ENCODE measurements around the gene CCDC24.

Gene CCDC24

GRCh38 chr1:43999455-43999854 lies 8.1 kb downstream of the CCDC24 start:
- no peak for DNase-seq

DNA sequence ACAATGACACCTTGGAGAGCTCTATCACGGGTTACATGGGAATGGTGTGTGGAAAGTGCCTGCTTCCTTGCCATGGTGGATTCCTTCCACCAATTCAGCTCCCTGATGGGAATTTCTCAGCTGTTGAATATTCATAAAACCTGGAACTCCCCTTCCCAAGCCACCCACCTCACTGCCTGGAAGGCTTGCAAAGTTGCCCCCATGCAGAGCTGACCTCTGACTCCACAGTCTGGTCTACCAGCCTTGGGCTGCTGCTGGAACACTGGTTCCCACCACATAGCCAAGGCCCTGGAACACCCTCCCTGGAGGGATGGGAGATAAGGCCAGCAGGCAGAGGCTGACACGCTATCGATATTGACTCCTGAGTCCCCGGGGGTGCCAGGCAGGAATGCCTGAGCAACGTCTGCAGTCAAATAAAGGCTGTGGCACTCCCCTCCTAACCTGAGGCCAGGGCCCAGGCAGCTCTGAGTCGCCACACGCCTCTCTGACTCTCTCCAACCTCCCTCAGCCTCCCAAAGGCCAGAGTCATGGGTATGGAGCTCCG lies 8.8 kb downstream of the CCDC24 start:
- DNase-seq: no peak

GRCh38 chr1:44002165-44002564 lies 10.8 kb downstream of the CCDC24 start:
- no peak for DNase-seq

DNA sequence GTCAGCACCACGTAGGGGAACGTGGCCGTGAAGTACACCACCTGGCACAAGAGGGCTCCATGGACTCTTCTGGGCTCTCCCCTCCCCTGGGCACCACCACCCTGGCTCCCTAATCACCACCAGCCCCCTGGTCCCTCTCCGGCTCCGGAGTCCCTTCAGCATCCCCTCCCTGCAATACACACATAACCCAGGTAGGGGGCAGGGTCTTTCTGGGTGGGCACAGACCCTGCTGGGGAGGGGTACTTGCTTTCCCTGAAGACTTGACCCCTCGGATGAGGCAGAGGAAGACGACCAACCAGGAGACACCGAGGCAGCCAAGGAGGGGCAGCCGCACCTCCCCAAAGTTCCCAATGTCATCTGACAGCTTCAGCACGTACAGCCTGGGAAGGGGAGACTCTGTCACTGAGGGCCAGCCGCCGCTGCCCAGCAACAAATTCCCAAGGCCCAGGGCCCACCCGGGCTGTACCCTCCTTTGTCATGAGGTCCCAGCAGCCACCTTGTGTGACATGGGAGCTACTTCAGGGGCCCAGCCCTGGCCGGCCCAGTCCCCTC lies 11.3 kb downstream of the CCDC24 start:
- DNase-seq: no peak

- DNase-seq: no peak
Measured at GRCh38 chr1:44008259-44008658, 16.9 kb downstream of the CCDC24 start.

- no peak for DNase-seq
Measured at GRCh38 chr1:44010935-44011471, 19.6 kb downstream of the CCDC24 start.

DNA sequence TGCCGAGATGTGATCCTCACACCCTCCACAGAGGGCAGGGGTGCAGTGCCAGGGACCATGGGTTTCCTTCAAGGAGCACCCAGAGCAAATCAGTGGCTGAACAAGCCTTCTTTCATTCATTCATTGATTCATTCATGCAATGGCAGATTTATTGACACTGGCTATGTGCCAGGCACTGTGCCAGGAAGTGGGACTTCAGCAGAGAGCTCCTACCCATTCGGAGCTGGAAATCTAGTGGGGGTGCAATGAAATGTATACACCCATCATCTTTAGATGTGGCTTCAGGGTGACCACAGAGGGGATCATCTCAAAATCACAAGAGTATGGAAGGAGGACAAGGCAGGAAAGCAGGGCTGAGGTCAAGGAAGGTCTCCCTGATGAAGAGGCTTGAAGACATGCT lies 21.0 kb downstream of the CCDC24 start:
- DNase-seq: no peak

GRCh38 chr1:44012941-44013609 lies 21.7 kb downstream of the CCDC24 start:
- DNase-seq: no peak

DNA sequence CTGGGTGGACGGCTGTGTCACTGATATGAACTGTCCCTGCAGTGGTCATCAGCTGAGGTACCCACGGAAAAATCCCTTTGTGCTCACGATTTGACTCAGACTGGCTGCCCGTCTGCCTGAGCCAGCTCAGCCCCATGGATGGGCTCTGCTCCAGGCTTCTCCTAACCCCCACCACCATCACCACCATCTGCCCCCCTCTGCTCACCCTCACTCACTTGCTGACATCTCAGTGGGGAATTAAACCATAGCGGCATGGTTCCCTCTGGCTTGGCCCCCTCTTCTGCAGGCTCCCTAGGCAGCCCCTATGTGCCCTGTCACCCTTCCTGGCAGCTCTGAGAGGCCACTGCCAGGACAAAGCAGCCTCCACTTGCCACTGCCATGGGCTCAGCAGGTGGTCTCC lies 22.6 kb downstream of the CCDC24 start:
- DNase-seq: no peak

DNA sequence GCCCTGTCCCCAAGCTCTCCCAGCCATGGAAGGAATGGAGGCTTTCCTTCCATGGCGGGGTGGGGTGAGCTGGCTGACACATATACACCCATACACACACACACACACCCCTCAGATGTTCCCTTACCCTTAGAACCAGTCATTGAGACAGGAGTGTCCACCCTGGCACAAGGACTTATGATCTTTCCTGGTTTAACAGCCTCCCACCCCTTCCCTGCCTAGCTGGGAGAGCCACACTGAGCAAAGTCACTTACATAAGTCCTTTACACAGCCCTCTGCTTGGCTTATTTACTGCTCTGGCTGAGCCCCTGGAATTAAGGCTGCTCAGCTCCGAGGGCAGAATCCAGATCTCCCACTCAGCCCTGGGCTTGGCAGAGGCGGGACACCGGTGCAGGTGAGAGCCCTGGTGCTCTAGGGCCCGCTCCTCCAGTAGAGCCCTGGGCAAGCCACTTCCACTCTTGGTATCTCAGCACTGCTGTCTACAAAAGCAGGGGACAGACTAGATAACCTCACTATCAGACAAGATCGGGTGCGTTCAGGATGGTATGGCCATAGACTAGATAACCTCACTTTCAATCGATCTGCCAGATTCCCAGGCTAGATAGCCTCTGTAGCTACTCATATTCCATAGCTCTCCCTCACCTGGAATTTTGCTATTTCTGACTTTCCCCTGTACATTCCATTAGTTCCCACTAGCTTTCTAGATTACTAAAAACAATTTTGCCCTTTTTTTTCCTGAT lies 23.1 kb downstream of the CCDC24 start:
- no peak for DNase-seq

DNA sequence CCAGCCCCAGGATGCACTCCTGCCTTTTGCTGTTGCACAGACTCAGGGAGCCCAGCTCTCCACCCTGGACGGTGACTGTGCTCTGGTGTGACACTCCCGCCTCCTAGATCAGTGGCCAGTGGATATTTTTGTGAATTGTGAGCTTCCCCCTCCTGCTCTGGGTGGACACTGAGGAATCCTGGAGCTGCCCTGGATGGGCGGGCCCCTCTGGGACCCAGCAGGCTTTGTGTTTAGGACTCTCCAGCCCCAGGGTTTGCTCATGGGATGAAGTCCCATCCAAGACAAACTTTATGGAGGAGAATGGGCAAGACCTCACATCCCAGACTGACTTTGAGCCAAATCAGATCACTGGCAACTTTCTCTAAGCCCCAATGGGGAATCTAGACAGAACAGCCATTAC lies 23.8 kb downstream of the CCDC24 start:
- DNase-seq: no peak

DNA sequence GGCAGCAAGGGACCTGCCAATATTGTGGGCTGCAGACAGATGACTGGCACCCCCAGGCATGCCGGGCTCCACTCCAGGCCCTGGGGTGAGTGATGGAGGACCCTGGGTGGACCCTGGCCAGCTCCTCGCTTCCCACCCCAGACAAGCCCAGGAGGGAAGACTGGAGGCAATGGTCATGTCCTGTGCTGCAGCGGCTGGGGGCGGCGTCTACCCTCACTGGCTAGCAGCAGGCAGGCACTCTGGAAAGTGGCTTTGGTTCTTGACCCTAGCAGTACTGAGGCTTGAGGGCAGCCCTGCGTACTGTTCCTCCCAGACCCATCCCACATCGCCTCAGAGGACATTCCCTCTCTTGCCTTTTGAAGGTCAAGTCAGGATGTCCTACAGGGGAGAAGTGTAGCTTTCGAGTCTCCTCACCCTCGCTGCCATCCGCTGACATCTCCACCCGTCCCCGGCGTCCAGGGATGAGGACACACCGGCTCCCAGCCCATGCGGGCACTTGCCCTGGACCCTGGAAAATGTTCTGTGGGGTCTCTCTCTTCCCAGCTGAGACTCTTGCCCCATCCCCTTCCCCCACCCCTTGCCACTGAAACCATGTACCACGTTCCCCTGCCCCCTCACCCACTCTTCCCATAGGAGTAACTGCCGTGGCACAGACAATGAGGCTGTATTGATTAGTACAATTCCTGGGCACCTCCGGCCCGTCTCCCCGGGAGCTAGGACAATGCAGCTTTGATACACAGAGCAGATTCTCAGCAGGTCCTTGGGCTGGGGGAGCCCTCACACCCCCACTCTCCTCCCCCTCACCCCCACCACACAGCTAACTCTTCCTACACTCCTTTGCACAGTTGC lies 24.9 kb downstream of the CCDC24 start:
- DNase-seq: no peak

- no peak for DNase-seq
Measured at GRCh38 chr1:44016890-44017400, 25.5 kb downstream of the CCDC24 start.

GRCh38 chr1:44019466-44019948 lies 28.1 kb downstream of the CCDC24 start:
- DNase-seq: no peak

GRCh38 chr1:44020464-44020863 lies 29.1 kb downstream of the CCDC24 start:
- DNase-seq: no peak

- no peak for DNase-seq
Measured at GRCh38 chr1:44021156-44021555, 29.8 kb downstream of the CCDC24 start.

DNA sequence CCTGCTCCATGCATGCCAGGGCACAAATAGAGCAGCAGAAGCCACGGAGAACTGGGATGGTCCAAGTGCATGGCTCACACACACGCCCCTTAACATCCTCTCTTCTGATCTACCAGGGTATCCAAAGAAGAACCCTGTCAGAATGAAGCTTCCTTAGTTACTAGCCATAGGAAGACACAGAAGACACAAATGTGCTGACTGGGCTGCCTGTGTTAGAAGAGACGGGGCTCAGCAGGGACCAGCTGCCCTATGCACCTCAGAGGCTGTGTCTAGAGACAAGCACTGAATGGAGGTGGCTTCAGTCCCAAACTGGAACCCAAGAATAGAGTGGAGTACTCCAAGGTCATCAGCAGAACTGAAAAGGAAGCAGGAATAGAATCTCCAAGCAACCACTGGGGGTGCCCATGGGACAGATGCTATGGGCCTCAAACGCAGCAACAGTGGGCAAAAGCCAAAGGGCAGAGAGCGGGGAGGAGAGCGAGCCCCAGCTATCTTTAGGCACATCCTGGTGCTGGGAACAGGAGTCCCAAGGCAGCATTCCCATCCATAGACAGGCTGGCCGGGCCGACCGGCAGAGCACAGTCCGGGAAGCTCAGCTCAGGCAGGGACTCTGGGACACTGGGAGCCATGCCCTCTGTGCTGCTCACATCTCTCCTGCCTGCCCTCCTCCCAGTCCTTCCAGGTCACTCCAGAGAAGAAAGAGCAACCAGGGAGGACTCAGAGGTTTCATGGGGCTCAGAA lies 30.4 kb downstream of the CCDC24 start:
- DNase-seq: no peak

GRCh38 chr1:44024031-44024902 lies 32.9 kb downstream of the CCDC24 start:
- DNase-seq: no peak

- DNase-seq: no peak
Measured at GRCh38 chr1:44024903-44025525, 33.6 kb downstream of the CCDC24 start.

GRCh38 chr1:44025816-44026215 lies 34.4 kb downstream of the CCDC24 start:
- DNase-seq: no peak
